ENCODE data around the gene STK32C. TPM values are rescaled to one million over a fixed set of nuclear protein-coding genes. Genes with fewer than 3 reads are reported as not detected.

STK32C gene
- total RNA-seq, 1 donor = 4.2 TPM

DNA sequence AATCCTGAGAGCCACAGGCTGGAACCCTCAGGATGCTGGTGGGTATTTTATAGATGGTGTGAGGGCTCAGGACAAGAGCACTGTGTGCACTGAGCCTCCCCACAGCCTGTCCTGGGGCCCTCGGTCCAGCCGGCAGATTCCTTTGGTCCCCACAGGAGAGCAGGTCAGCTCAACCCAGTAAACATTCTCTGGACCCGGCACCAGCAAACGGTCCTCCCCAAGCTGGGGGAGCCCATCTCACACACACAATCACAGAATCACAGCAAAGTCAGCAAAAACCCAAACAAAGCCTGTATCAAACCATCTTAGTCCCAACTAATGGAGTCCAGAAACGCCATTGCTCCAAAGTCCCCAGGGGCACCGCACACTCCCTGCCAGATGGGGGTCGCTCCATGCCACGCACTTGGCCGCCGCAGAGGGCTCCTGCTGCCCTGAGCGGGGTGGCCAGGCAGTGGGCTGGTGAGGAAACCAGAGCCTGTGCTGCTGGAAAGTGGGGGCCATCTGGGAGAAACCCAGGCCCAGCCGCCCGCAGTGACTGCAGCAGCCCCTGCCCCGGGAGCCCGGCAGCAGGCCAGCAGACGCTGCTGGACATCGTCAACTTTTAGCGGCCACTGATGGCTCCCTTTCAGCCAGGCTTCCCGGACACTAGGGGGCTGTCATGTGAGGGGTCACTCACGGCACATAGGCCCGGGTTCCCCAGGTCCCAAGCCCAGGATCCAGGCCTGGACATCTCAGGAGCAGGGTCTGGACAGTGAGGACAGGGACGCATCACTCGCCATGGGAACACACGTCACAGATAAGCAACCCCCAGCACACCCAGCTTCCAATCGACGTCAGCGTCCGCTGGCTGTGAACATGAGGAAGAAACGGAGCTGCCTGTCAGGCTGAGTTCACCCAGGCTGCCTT, 68.4 kb downstream of the STK32C start:
- H3K4me3 ChIP-seq (ENCODE audit: low read length) = no peak overlapping the region
- H3K27me3 ChIP-seq (ENCODE audit: insufficient read depth, low read length) = no peaks in the 10 kb centered on the region
- H3K4me1 ChIP-seq (ENCODE audit: insufficient read depth, low read length) = no peaks in the 10 kb centered on the region
- H3K9me3 ChIP-seq (ENCODE audit: low read depth, low read length) = no peaks in the 10 kb centered on the region

DNA sequence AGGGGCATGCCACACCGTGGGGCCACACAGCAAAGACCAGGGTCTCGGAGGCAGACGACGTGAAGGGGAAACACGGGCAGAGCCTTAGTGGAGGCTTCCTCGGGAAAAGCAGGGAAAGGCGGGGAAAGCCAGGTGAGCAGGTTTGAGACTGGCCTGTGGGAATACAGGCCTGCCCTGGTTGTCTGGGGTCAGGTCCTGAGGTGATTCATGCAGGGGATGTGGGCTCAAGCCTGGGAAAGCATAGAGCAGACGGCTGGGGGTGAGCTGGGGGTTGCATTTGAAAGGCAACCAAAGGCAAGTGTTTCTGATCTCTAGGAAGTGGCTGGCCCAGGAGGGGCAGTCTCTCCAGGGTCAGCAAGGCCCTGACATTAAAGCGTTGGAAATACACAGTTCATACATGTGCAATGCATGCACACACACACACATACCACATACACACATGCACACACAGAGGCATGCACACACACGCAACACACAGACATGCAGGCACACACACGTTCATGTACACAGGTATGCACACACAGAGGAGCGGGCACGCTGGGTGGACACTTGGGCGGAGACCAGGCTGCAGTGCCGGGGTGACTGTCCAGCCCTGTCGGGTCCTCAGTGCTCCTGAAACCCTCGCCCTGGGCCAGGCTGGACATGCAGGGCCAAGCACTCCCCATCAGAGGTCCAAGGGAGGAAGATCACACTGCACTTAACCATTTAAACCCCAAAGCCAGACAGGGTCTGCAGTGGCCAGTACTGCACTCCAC, 69.2 kb downstream of the STK32C start:
- H3K9me3 ChIP-seq (ENCODE audit: low read depth, low read length) = no peaks in the 10 kb centered on the region
- no peaks in the 10 kb centered on the region for H3K4me1 ChIP-seq (ENCODE audit: insufficient read depth, low read length)
- no peaks in the 10 kb centered on the region for H3K27me3 ChIP-seq (ENCODE audit: insufficient read depth, low read length)
- no peak overlapping the region for H3K4me3 ChIP-seq (ENCODE audit: low read length)

- Histone ChIP-seq H3K9me3 (ENCODE audit: low read depth, low read length) (no peaks in the 10 kb centered on the region), H3K4me3 (ENCODE audit: low read length) (no peak overlapping the region), H3K27me3 (ENCODE audit: insufficient read depth, low read length) (no peaks in the 10 kb centered on the region)
Measured at GRCh38 chr10:132237871-132238270, 69.9 kb downstream of the STK32C start.

DNA sequence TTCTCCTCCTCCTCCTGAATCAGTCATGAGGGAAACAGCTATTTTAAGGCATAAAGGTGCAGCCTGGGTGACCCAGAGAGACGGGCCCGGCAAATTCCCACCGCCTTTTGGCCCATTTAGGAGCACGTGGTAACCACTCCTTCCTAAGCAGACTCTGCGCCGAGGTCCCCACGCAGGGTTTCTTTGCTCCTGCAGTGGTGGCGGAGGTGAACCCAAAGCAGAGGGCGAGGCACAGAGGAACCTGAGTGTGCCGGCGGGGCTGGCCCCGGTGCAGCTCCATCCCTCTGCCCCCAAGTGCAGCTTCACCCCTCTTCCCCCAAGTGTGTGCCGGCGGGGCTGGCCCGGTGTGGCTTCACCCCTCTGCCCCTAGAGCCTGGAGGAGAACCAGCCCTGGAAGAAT, 70.4 kb downstream of the STK32C start:
- H3K27me3 ChIP-seq (ENCODE audit: insufficient read depth, low read length) = no peaks in the 10 kb centered on the region
- no peak overlapping the region for H3K4me3 ChIP-seq (ENCODE audit: low read length)
- H3K9me3 ChIP-seq (ENCODE audit: low read depth, low read length) = no peaks in the 10 kb centered on the region
- H3K4me1 ChIP-seq (ENCODE audit: insufficient read depth, low read length) = peaks cover 11% of the 10 kb centered on the region

More at GRCh38 chr10:132237871-132238270, 69.9 kb downstream of the STK32C start:
- H3K4me1 ChIP-seq (ENCODE audit: insufficient read depth, low read length) = peaks cover 6% of the 10 kb centered on the region

GRCh38 chr10:132236881-132237280, 70.9 kb downstream of the STK32C start:
- peaks cover 16% of the 10 kb centered on the region for H3K4me1 ChIP-seq (ENCODE audit: insufficient read depth, low read length)
- H3K9me3 ChIP-seq (ENCODE audit: low read depth, low read length) = no peaks in the 10 kb centered on the region

DNA sequence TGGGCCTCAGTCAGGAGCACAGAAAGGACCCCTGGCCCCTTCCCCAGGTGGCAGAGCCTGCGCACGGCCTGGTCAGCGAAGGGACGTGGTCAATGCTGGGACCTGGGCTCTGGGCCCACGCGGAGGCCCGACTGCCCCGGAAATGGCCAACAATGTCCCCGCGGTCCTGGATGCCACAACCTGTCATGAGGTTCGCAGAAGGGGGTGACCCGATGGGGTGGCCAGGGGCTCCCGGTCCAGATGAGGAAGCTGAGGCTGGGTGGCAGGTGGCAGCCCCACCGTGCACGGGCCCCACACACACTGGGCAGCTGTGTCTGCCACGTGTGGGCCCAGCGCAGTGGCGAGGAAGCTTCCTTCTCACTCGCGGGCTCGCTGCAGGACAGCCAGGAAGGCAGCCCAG, 71.6 kb downstream of the STK32C start:
- peaks cover 23% of the 10 kb centered on the region for H3K4me1 ChIP-seq (ENCODE audit: insufficient read depth, low read length)
- H3K9me3 ChIP-seq (ENCODE audit: low read depth, low read length) = no peaks in the 10 kb centered on the region
- no peak overlapping the region for H3K4me3 ChIP-seq (ENCODE audit: low read length)
- no peaks in the 10 kb centered on the region for H3K27me3 ChIP-seq (ENCODE audit: insufficient read depth, low read length)

More at GRCh38 chr10:132236881-132237280, 70.9 kb downstream of the STK32C start:
- Histone ChIP-seq H3K4me3 (ENCODE audit: low read length) (no peak overlapping the region), H3K27me3 (ENCODE audit: insufficient read depth, low read length) (no peaks in the 10 kb centered on the region)

DNA sequence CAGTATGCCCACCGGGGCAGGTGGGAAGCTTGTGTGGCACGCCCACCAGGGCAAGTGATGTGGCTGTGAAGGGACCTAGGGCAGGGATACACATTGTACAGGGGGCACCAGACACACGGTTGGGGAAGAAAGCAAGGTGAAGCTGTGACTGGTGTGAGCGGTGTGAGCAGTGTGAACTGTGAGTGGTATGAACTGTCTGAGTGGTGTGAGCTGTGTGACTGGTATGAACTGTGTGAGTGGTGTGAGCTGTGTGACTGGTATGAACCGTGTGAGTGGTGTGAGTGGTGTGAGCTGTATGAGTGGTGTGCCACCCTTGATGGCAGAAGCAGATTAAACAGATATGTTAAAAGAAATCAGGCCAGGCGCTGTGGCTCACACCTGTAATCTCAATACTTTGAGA, 72.9 kb downstream of the STK32C start:
- Histone ChIP-seq H3K4me3 (ENCODE audit: low read length) (no peak overlapping the region), H3K27me3 (ENCODE audit: insufficient read depth, low read length) (no peaks in the 10 kb centered on the region), H3K4me1 (ENCODE audit: insufficient read depth, low read length) (peaks cover 36% of the 10 kb centered on the region), H3K9me3 (ENCODE audit: low read depth, low read length) (no peaks in the 10 kb centered on the region)

DNA sequence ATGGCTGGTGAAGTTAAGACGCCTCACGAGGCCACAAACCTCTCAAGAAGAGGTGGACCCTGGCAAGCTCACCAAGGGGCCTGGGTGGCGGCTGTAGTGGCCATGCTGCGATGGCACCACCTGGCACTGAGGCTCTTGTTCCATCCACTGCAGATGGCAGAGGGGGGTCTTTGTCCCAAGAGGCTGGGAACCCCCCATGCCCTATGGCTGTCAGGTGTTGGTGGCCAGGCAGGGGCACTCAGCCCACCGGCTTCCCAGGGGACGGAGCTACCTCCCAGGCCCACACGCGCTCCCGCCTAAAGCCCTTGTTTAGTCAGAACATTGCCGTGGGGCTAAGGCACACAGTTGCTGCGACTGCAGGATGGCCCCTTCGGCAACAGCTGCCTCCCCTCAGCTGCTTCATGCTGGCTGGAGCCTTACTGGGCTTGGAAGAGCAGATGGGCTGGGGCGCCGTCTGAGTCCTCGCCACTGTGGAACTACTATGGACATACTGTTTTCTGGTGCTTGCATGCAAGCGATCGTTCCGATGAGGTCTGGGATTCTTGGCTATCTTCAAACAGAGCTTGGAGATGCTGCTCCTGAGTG, 74.2 kb downstream of the STK32C start:
- Histone ChIP-seq H3K27me3 (ENCODE audit: insufficient read depth, low read length) (no peaks in the 10 kb centered on the region), H3K9me3 (ENCODE audit: low read depth, low read length) (no peaks in the 10 kb centered on the region), H3K4me3 (ENCODE audit: low read length) (no peak overlapping the region), H3K4me1 (ENCODE audit: insufficient read depth, low read length) (peaks cover 45% of the 10 kb centered on the region)

DNA sequence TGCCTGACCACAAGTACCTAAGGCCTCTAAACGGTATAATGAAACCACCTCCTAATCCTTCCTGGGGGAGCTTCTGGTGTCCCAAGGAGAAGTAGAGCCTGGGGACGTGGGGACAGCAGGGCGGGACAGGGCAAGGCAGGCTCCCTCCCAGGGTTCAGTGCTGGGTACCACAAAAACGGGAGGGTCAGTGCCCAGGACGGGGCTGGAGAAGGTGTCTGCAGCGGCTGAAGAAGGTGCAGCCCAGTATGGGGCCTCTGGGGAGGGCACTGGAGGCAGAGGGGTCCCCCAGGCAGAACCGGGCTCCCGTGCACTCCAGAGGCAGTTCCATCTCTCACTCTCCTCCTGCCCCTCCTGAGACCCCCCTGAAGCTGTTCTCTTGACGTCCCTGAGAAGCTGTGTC, 74.8 kb downstream of the STK32C start:
- H3K9me3 ChIP-seq (ENCODE audit: low read depth, low read length) = no peaks in the 10 kb centered on the region
- no peak overlapping the region for H3K4me3 ChIP-seq (ENCODE audit: low read length)
- peaks cover 45% of the 10 kb centered on the region for H3K4me1 ChIP-seq (ENCODE audit: insufficient read depth, low read length)
- no peaks in the 10 kb centered on the region for H3K27me3 ChIP-seq (ENCODE audit: insufficient read depth, low read length)

- Histone ChIP-seq H3K27me3 (ENCODE audit: insufficient read depth, low read length) (no peaks in the 10 kb centered on the region), H3K4me3 (ENCODE audit: low read length) (no peak overlapping the region), H3K4me1 (ENCODE audit: insufficient read depth, low read length) (peaks cover 45% of the 10 kb centered on the region), H3K9me3 (ENCODE audit: low read depth, low read length) (no peaks in the 10 kb centered on the region)
Measured at GRCh38 chr10:132232023-132232951, 75.5 kb downstream of the STK32C start.

- no peaks in the 10 kb centered on the region for H3K27me3 ChIP-seq (ENCODE audit: insufficient read depth, low read length)
- H3K4me1 ChIP-seq (ENCODE audit: insufficient read depth, low read length) = peaks cover 47% of the 10 kb centered on the region
- H3K9me3 ChIP-seq (ENCODE audit: low read depth, low read length) = no peaks in the 10 kb centered on the region
- no peak overlapping the region for H3K4me3 ChIP-seq (ENCODE audit: low read length)
Measured at GRCh38 chr10:132231656-132232022, 76.1 kb downstream of the STK32C start.

DNA sequence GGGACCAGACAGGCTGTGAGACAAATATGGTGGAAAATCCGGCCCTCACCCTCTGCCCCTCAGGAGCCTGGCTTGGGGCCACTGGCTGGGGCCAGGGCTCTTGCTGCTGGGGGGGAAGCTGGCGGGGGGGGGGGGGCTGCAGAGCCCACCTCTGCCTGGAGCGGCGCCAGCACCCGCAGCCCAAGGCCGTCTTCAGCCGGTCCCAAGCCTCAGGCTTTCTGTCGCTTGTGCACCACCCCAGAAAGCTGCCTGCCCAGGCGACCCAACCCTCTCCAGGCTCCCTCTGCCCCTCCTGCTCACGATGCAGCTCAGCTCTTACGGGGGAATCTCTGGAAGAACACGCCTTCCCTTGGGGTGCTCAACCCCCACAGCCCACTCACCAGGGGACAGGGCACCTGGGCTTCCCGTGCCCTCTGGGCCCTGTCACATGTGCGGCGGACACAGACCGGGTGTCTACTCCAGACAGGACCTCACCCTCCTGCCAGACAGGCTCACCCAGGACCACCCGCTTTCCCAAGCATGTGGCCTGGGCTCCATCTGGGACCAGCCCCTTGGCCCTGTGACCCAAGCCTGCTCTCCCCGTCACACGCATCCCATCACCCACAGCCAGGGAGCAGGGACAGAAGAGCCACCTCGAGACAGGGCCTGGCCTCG, 77.1 kb downstream of the STK32C start:
- no peaks in the 10 kb centered on the region for H3K27me3 ChIP-seq (ENCODE audit: insufficient read depth, low read length)
- H3K9me3 ChIP-seq (ENCODE audit: low read depth, low read length) = no peaks in the 10 kb centered on the region
- H3K4me1 ChIP-seq (ENCODE audit: insufficient read depth, low read length) = peaks cover 56% of the 10 kb centered on the region
- H3K4me3 ChIP-seq (ENCODE audit: low read length) = no peak overlapping the region

DNA sequence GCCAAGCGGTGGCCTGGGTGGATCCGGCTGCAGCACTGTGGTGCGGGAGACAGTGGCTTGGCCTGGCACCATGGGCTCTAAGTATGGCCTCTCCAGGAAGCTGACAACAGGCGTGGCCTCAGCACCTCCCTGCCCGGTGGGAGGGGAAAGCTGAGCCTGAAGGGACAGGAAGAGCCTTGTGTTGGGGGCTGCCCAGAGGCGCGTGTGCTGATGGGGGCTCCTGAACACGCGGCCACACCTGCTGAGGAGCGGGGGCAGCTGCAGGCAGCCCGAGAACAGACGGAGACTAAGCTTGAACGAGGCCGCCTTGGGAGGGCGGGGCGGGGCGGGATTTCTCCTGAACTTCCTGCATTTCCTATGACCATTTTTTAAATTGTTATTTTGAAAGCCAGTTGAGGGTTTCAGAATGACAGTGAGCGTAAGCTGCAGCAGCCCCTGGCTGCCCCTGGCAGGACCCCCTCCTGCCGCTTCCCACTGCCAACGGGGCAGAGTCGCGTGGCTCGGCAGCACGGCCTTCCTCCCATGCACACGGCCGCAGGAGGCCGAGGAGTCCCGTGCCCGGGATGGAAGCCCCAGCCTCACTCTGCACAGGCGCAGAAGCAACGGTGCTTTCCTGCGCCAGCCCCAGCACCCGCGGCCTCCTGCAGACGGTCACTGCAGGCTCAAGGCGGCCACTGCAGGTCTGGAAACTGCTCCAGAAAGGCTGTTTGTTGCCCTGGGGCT, 77.8 kb downstream of the STK32C start:
- no peak overlapping the region for H3K4me3 ChIP-seq (ENCODE audit: low read length)
- H3K27me3 ChIP-seq (ENCODE audit: insufficient read depth, low read length) = no peaks in the 10 kb centered on the region
- no peaks in the 10 kb centered on the region for H3K9me3 ChIP-seq (ENCODE audit: low read depth, low read length)
- peaks cover 63% of the 10 kb centered on the region for H3K4me1 ChIP-seq (ENCODE audit: insufficient read depth, low read length)
